Gastrocnemius medialis (tissue), 4 donors: ENCODE data around the gene CMTM7. TPM values are rescaled to one million over a fixed set of nuclear protein-coding genes. Genes with fewer than 3 reads are reported as not detected.

ENCODE experiments used
- ATAC-seq, 2 donors: fragments of 150-250 bp; one replicate each; pipeline ENCODE4 v1.9.1; 2016
- DNase-seq, 2 donors: peaks; one replicate each; pipeline ENCODE4 v3.0.0-alpha.2; 2019
- H3K27ac ChIP-seq, 4 donors: fragments of 200-600 bp; sonication (generic); 1 replicate in 1 of 4; 2 replicates in 3 of 4; pipeline ENCODE4 v1.5.1; 2016 to 2018; ENCODE audit warnings: mild to moderate bottlenecking in 2 of 4, moderate library complexity in 1 of 4
- H3K27me3 ChIP-seq, 3 donors: fragments of 200-600 bp; sonication (generic) in 2 of 3; 1 replicate in 1 of 3; 2 replicates in 2 of 3; pipeline versions ENCODE4 v1.5.1 to v1.6.0; 2016 to 2019; ENCODE audit warnings: mild to moderate bottlenecking in 1 of 3, moderate library complexity in 1 of 3
- H3K36me3 ChIP-seq, 2 donors: fragments of 200-600 bp; sonication (generic) in 1 of 2; one replicate each; pipeline ENCODE4 v1.5.1; 2017 to 2018
- H3K4me1 ChIP-seq, 2 donors: fragments of 200-600 bp; sonication (generic) in 1 of 2; one replicate each; pipeline ENCODE4 v1.5.1; 2016 to 2017; ENCODE audit warnings: mild to moderate bottlenecking in 2 of 2
- H3K4me3 ChIP-seq, 4 donors: fragments of 200-600 bp; sonication (generic) in 3 of 4; 1 replicate in 1 of 4; 2 replicates in 3 of 4; pipeline ENCODE4 v1.5.1; 2016 to 2019; ENCODE audit warnings: mild to moderate bottlenecking in 2 of 4
- H3K9me3 ChIP-seq, 3 donors: fragments of 200-600 bp; sonication (generic) in 2 of 3; 1 replicate in 1 of 3; 2 replicates in 2 of 3; pipeline ENCODE4 v1.5.1; 2016 to 2019
- POLR2A ChIP-seq, 2 donors: fragments of 450-650 bp; IDR thresholded peaks; one replicate each; pipeline ENCODE4 v1.6.1; 2017; ENCODE audit warnings: antibody characterized with exemption in 2 of 2, mild to moderate bottlenecking in 2 of 2, moderate library complexity in 2 of 2
- in situ Hi-C, 4 donors: fragments of 200-750 bp; cut with MboI; loops; one replicate each; pipeline versions ENCODE4 v1.15.0 to v1.8.0; 2017; ENCODE audit warnings: low sequenced_read_pairs in 4 of 4
- intact Hi-C: fragments of 100-400 bp; cut with DNase I; formaldehyde crosslinking; loops from one replicate; pipeline ENCODE4 v1.15.1; 2023; ENCODE audit warnings: low total_unique reads
- total RNA-seq, 4 donors: library from RNA; depleted of rRNA; stranded (reverse); fragments of >200 nt; gene quantifications; one replicate each; pipeline versions ENCODE4 v1.1.0 to v1.2.3, GENCODE V29; 2016
- TF ChIP-seq, protein P1 (sequence below), 5 experiments: fragments of 450-650 bp in 3 of 5; fragments of 200-600 bp in 2 of 5; sonication (generic) in 2 of 5; IDR thresholded peaks in 4 of 5; conservative IDR thresholded peaks in 1 of 5; 1 replicate in 4 of 5; 2 replicates in 1 of 5; pipeline ENCODE4 v1.5.1; 2016 to 2019; ENCODE audit warnings: antibody characterized with exemption in 5 of 5, mild to moderate bottlenecking in 3 of 5, moderate library complexity in 3 of 5

Gene CMTM7
- total RNA-seq, 4 donors from 2014 or later = 1.1 to 3.3 (median 1.7) TPM

DNA sequence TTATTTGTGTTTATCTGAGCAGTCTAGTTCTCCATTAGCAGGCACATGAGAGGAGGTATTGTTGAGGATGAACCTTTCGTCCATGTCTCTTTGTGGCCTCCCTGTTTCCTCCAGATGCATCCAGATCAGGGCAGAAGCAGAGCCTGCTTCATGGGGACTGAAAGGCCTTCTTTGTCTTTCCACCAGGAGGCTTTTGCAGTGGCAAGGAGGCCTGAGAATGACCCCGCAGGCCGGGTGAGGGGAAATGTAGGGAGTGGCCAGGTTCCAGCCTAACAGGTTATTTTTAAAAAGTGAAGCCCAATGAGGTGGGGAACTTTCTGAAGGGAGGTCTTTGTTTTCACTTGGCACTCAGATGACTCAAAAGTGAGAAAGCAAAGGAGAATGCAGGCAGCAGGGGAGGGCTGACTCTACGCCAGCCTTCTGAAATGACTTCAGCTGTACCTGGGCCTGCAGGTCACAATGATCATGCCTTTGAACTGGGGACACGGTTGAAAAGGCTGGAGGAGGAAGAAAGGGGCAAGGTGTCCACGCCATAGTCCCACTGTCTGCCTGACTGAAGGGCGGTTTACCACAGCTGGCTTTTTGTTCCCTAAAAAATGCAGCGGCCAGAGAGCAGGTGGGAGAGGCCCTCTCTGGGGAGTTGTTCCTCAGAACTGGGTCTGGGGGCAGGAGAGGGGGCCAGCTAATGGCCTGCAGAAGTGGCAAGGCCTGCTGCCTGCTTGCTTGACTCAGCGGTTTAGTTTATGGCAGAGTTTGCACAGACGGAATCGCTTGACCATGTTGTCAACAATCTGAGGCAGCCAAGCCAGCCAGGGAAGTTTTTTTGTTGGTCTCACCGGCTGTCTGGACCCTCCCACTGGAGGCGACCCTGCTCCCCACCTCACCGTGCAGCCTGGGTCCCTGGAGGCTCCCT, 28.7 kb downstream of the CMTM7 start:
- in situ Hi-C loops (no loop called here), intact Hi-C loops (no loop called here)
- H3K4me3 ChIP-seq = no peak overlapping the region
- no peaks in the 10 kb centered on the region for H3K36me3 ChIP-seq
- no peaks in the 10 kb centered on the region for H3K9me3 ChIP-seq
- no peaks in the 10 kb centered on the region for H3K27me3 ChIP-seq
- ATAC-seq (no peak), DNase-seq (no peak)
- H3K4me1 ChIP-seq = peaks cover 31 to 36% of the 10 kb centered on the region in 2 donors
- peak overlapping the region in 2 of 4 donors; percentile 25 to 27 for H3K27ac ChIP-seq
- TF ChIP-seq, protein P1, sequence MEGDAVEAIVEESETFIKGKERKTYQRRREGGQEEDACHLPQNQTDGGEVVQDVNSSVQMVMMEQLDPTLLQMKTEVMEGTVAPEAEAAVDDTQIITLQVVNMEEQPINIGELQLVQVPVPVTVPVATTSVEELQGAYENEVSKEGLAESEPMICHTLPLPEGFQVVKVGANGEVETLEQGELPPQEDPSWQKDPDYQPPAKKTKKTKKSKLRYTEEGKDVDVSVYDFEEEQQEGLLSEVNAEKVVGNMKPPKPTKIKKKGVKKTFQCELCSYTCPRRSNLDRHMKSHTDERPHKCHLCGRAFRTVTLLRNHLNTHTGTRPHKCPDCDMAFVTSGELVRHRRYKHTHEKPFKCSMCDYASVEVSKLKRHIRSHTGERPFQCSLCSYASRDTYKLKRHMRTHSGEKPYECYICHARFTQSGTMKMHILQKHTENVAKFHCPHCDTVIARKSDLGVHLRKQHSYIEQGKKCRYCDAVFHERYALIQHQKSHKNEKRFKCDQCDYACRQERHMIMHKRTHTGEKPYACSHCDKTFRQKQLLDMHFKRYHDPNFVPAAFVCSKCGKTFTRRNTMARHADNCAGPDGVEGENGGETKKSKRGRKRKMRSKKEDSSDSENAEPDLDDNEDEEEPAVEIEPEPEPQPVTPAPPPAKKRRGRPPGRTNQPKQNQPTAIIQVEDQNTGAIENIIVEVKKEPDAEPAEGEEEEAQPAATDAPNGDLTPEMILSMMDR (IDR thresholded peaks at IDR 0.05 in 4 of 5, conservative IDR thresholded peaks at IDR 0.05 in 1 of 5) = no peak
- no peak for TF ChIP-seq POLR2A (IDR thresholded peaks at IDR 0.05)

- no peak overlapping the region for H3K4me3 ChIP-seq
- in situ Hi-C loops (no loop called here), intact Hi-C loops (no loop called here)
- DNase-seq (no peak), ATAC-seq (no peak)
- H3K27ac ChIP-seq = peak overlapping the region in 3 of 4 donors; percentile 23 to 55 (median 25)
- no peaks in the 10 kb centered on the region for H3K27me3 ChIP-seq
- no peaks in the 10 kb centered on the region for H3K36me3 ChIP-seq
- H3K9me3 ChIP-seq = no peaks in the 10 kb centered on the region
- TF ChIP-seq POLR2A (IDR thresholded peaks at IDR 0.05) = no peak
- TF ChIP-seq, protein P1 (IDR thresholded peaks at IDR 0.05 in 4 of 5, conservative IDR thresholded peaks at IDR 0.05 in 1 of 5) = no peak
- H3K4me1 ChIP-seq = peaks cover 31 to 36% of the 10 kb centered on the region in 2 donors
These were observed 29.5 kb downstream of the CMTM7 start for GRCh38 chr3:32421185-32421584.

DNA sequence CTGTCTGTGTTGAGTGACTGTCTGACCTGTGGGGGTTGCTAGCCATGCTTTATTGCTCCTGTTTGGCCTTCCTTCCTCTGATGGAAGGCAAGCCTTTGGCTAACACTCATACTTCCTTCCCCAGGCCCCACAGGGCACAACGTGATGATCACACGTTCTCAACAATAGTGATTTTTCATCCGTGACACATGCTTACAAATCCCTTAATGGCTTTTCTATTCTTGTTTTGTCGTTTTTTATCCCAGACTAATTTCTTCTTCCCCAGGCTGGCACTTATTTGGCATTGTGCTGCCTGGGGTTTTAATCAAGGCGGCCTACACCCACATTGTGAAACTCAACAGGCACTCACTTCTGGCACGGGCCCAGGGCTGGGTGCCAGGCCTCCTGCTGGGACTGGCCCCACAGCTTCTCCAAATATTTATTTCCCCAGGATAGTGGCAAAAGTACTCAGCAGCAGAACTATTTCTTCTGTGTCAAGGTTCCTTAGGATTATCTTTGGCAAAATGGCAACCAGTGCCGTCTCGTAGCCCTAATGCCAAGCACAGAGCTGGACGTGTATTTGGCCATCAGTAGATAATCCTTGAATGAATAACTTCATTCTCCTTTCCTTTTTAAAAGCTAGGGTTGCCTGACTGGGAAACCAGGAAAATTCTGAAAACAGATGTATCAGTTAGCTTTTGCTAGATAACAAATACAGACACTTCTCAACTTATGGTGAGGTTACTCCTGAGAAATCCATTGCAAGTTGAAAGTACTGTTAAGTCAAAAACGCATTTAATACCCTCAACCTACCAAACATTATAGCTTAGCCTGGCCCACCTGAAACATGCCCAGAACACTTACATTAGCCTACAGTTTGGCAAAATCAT, 30.6 kb downstream of the CMTM7 start:
- in situ Hi-C loops (no loop called here), intact Hi-C loops (no loop called here)
- Histone ChIP-seq H3K36me3 (no peaks in the 10 kb centered on the region), H3K9me3 (no peaks in the 10 kb centered on the region), H3K27me3 (no peaks in the 10 kb centered on the region), H3K27ac (peak overlapping the region; percentile 23 to 60 (median 40)), H3K4me1 (peaks cover 31 to 36% of the 10 kb centered on the region in 2 donors), H3K4me3 (no peak overlapping the region)
- peak; percentile 68 to 80 for ATAC-seq
- TF ChIP-seq, protein P1 (IDR thresholded peaks at IDR 0.05 in 4 of 5, conservative IDR thresholded peaks at IDR 0.05 in 1 of 5) = no peak
- no peak for TF ChIP-seq POLR2A (IDR thresholded peaks at IDR 0.05)
- peak; percentile 64 to 77 for DNase-seq

- Histone ChIP-seq H3K27ac (peak overlapping the region in 3 of 4 donors; percentile 23 to 55 (median 25)), H3K4me1 (peaks cover 31 to 36% of the 10 kb centered on the region in 2 donors), H3K9me3 (no peaks in the 10 kb centered on the region), H3K27me3 (no peaks in the 10 kb centered on the region), H3K36me3 (no peaks in the 10 kb centered on the region), H3K4me3 (no peak overlapping the region)
- intact Hi-C loops (no loop called here), in situ Hi-C loops (no loop called here)
- peak; percentile 36 to 49 for DNase-seq
- ATAC-seq = peak; percentile 60 to 71
- TF ChIP-seq POLR2A (IDR thresholded peaks at IDR 0.05) = no peak
- TF ChIP-seq, protein P1 (IDR thresholded peaks at IDR 0.05 in 4 of 5, conservative IDR thresholded peaks at IDR 0.05 in 1 of 5) = no peak
These were observed 31.3 kb downstream of the CMTM7 start for GRCh38 chr3:32422943-32423342.
